T-helper 2 cell treated with Interferon-gamma antibody and Interleukin-4, amounts not matched to agents 5 μg/mL and 100 μg/mL, for 36 hours (primary cell): ENCODE results near the gene AKR1B1.

Experiments
- DNase-seq: peaks from one replicate; pipeline ENCODE4 v3.0.0; 2021; ENCODE audit warnings: low spot score
- H3K27ac Mint-ChIP-seq: one replicate; pipeline ENCODE4 v1.8.0; 2021; ENCODE audit warnings: mild to moderate bottlenecking, mixed read lengths
- H3K27me3 Mint-ChIP-seq: one replicate; pipeline ENCODE4 v1.8.0; 2021; ENCODE audit warnings: low read depth, mixed read lengths
- H3K36me3 Mint-ChIP-seq: one replicate; pipeline ENCODE4 v1.8.0; 2021; ENCODE audit warnings: low read depth, mixed read lengths
- H3K4me1 Mint-ChIP-seq: one replicate; pipeline ENCODE4 v1.8.0; 2021; ENCODE audit warnings: low read depth, mixed read lengths
- H3K4me3 Mint-ChIP-seq: one replicate; pipeline ENCODE4 v1.8.0; 2022; ENCODE audit warnings: mild to moderate bottlenecking, moderate library complexity, mixed read lengths
- H3K9me3 Mint-ChIP-seq: one replicate; pipeline ENCODE4 v1.8.0; 2021; ENCODE audit warnings: mixed read lengths

Gene AKR1B1

GRCh38 chr7:134431815-134432214, 27.1 kb downstream of the AKR1B1 start:
- Mint-ChIP-seq H3K9me3 (no peaks in the 10 kb centered on the region), H3K36me3 (no peaks in the 10 kb centered on the region), H3K4me3 (peak overlapping the region; percentile 82), H3K27ac (peak overlapping the region; percentile 5), H3K4me1 (peaks cover 15% of the 10 kb centered on the region), H3K27me3 (peaks cover 6% of the 10 kb centered on the region)
- DNase-seq = no peak

- Mint-ChIP-seq H3K9me3 (no peaks in the 10 kb centered on the region), H3K4me3 (no peak overlapping the region), H3K4me1 (peaks cover 15% of the 10 kb centered on the region), H3K36me3 (no peaks in the 10 kb centered on the region), H3K27me3 (peaks cover 4% of the 10 kb centered on the region), H3K27ac (no peak overlapping the region)
- no peak for DNase-seq
Observed at GRCh38 chr7:134429481-134429880, 29.4 kb downstream of the AKR1B1 start.

GRCh38 chr7:134428942-134429341, 30.0 kb downstream of the AKR1B1 start:
- Mint-ChIP-seq H3K4me1 (peaks cover 15% of the 10 kb centered on the region), H3K4me3 (no peak overlapping the region), H3K27ac (no peak overlapping the region), H3K9me3 (no peaks in the 10 kb centered on the region), H3K27me3 (peaks cover 4% of the 10 kb centered on the region), H3K36me3 (no peaks in the 10 kb centered on the region)
- DNase-seq = no peak

GRCh38 chr7:134427896-134428295, 31.0 kb downstream of the AKR1B1 start:
- Mint-ChIP-seq H3K4me1 (peaks cover 12% of the 10 kb centered on the region), H3K4me3 (no peak overlapping the region), H3K36me3 (no peaks in the 10 kb centered on the region), H3K9me3 (no peaks in the 10 kb centered on the region), H3K27me3 (peaks cover 4% of the 10 kb centered on the region), H3K27ac (no peak overlapping the region)
- DNase-seq = no peak

- Mint-ChIP-seq H3K36me3 (no peaks in the 10 kb centered on the region), H3K4me3 (no peak overlapping the region), H3K27me3 (peaks cover 3% of the 10 kb centered on the region), H3K9me3 (no peaks in the 10 kb centered on the region), H3K27ac (no peak overlapping the region), H3K4me1 (no peaks in the 10 kb centered on the region)
- no peak for DNase-seq
Observed at GRCh38 chr7:134425777-134426176, 33.1 kb downstream of the AKR1B1 start.

- no peak overlapping the region for H3K4me3 Mint-ChIP-seq
- no peaks in the 10 kb centered on the region for H3K9me3 Mint-ChIP-seq
Observed at GRCh38 chr7:134422638-134423037, 36.3 kb downstream of the AKR1B1 start.

GRCh38 chr7:134422008-134422407, 36.9 kb downstream of the AKR1B1 start:
- Mint-ChIP-seq H3K36me3 (no peaks in the 10 kb centered on the region), H3K27me3 (no peaks in the 10 kb centered on the region), H3K4me1 (no peaks in the 10 kb centered on the region), H3K9me3 (no peaks in the 10 kb centered on the region), H3K4me3 (no peak overlapping the region), H3K27ac (no peak overlapping the region)
- DNase-seq = no peak

More at GRCh38 chr7:134422638-134423037, 36.3 kb downstream of the AKR1B1 start:
- Mint-ChIP-seq H3K4me1 (no peaks in the 10 kb centered on the region), H3K27me3 (peaks cover 3% of the 10 kb centered on the region), H3K36me3 (no peaks in the 10 kb centered on the region), H3K27ac (no peak overlapping the region)
- no peak for DNase-seq

GRCh38 chr7:134420424-134421125, 38.3 kb downstream of the AKR1B1 start:
- no peaks in the 10 kb centered on the region for H3K4me1 Mint-ChIP-seq
- H3K9me3 Mint-ChIP-seq = no peaks in the 10 kb centered on the region
- H3K27ac Mint-ChIP-seq = no peak overlapping the region
- H3K4me3 Mint-ChIP-seq = no peak overlapping the region
- no peaks in the 10 kb centered on the region for H3K27me3 Mint-ChIP-seq
- no peak for DNase-seq
- no peaks in the 10 kb centered on the region for H3K36me3 Mint-ChIP-seq

GRCh38 chr7:134419875-134420274, 39.0 kb downstream of the AKR1B1 start:
- Mint-ChIP-seq H3K27me3 (no peaks in the 10 kb centered on the region), H3K4me3 (no peak overlapping the region), H3K9me3 (no peaks in the 10 kb centered on the region), H3K27ac (no peak overlapping the region), H3K4me1 (no peaks in the 10 kb centered on the region), H3K36me3 (no peaks in the 10 kb centered on the region)
- DNase-seq = no peak

- DNase-seq = no peak
- H3K9me3 Mint-ChIP-seq = no peaks in the 10 kb centered on the region
- H3K4me1 Mint-ChIP-seq = no peaks in the 10 kb centered on the region
- no peak overlapping the region for H3K4me3 Mint-ChIP-seq
- H3K27ac Mint-ChIP-seq = no peak overlapping the region
- no peaks in the 10 kb centered on the region for H3K27me3 Mint-ChIP-seq
- H3K36me3 Mint-ChIP-seq = no peaks in the 10 kb centered on the region
Observed at GRCh38 chr7:134419085-134419484, 39.8 kb downstream of the AKR1B1 start.

GRCh38 chr7:134415700-134416099, 43.2 kb downstream of the AKR1B1 start:
- no peak overlapping the region for H3K4me3 Mint-ChIP-seq
- no peaks in the 10 kb centered on the region for H3K27me3 Mint-ChIP-seq

GRCh38 chr7:134414109-134414508, 44.8 kb downstream of the AKR1B1 start:
- Mint-ChIP-seq H3K4me1 (no peaks in the 10 kb centered on the region), H3K4me3 (no peak overlapping the region), H3K27ac (no peak overlapping the region), H3K27me3 (no peaks in the 10 kb centered on the region), H3K36me3 (no peaks in the 10 kb centered on the region), H3K9me3 (no peaks in the 10 kb centered on the region)
- no peak for DNase-seq

More at GRCh38 chr7:134415700-134416099, 43.2 kb downstream of the AKR1B1 start:
- H3K9me3 Mint-ChIP-seq = no peaks in the 10 kb centered on the region
- no peaks in the 10 kb centered on the region for H3K36me3 Mint-ChIP-seq
- DNase-seq = no peak
- no peak overlapping the region for H3K27ac Mint-ChIP-seq
- H3K4me1 Mint-ChIP-seq = no peaks in the 10 kb centered on the region

GRCh38 chr7:134407311-134407710, 51.6 kb downstream of the AKR1B1 start:
- H3K27me3 Mint-ChIP-seq = peaks cover 5% of the 10 kb centered on the region
- H3K4me3 Mint-ChIP-seq = no peak overlapping the region
- no peak for DNase-seq
- no peaks in the 10 kb centered on the region for H3K4me1 Mint-ChIP-seq
- no peaks in the 10 kb centered on the region for H3K9me3 Mint-ChIP-seq
- H3K27ac Mint-ChIP-seq = no peak overlapping the region
- no peaks in the 10 kb centered on the region for H3K36me3 Mint-ChIP-seq

GRCh38 chr7:134406431-134406830, 52.5 kb downstream of the AKR1B1 start:
- Mint-ChIP-seq H3K27ac (no peak overlapping the region), H3K27me3 (peaks cover 5% of the 10 kb centered on the region), H3K4me1 (no peaks in the 10 kb centered on the region), H3K4me3 (no peak overlapping the region), H3K36me3 (no peaks in the 10 kb centered on the region), H3K9me3 (no peaks in the 10 kb centered on the region)
- DNase-seq = no peak

GRCh38 chr7:134405299-134405698, 53.6 kb downstream of the AKR1B1 start:
- Mint-ChIP-seq H3K9me3 (no peaks in the 10 kb centered on the region), H3K36me3 (no peaks in the 10 kb centered on the region), H3K4me1 (no peaks in the 10 kb centered on the region), H3K27ac (no peak overlapping the region), H3K4me3 (no peak overlapping the region), H3K27me3 (peaks cover 5% of the 10 kb centered on the region)
- DNase-seq = no peak
